Measurements from ENCODE around the gene MRPL40.
A peak's percentile ranks its signal among the peaks of the same experiment; 100 is the strongest.

MRPL40 gene

GRCh38 chr22:19464546-19464945 lies 32.2 kb downstream of the MRPL40 start:
- no peak for DNase-seq

- DNase-seq = no peak
Measured at GRCh38 chr22:19464975-19465374, 32.6 kb downstream of the MRPL40 start.

- no peak for DNase-seq
Measured at GRCh38 chr22:19466126-19466716, 33.9 kb downstream of the MRPL40 start.

GRCh38 chr22:19466848-19467752 lies 34.8 kb downstream of the MRPL40 start:
- no peak for DNase-seq

GRCh38 chr22:19467912-19468311 lies 35.6 kb downstream of the MRPL40 start:
- DNase-seq = no peak

- DNase-seq = no peak
Measured at GRCh38 chr22:19469421-19469820, 37.1 kb downstream of the MRPL40 start.

- no peak for DNase-seq
Measured at GRCh38 chr22:19470010-19470409, 37.7 kb downstream of the MRPL40 start.

- DNase-seq = no peak
Measured at GRCh38 chr22:19471572-19471971, 39.2 kb downstream of the MRPL40 start.

- no peak for DNase-seq
Measured at GRCh38 chr22:19472233-19472632, 39.9 kb downstream of the MRPL40 start.

GRCh38 chr22:19473578-19473977 lies 41.2 kb downstream of the MRPL40 start:
- no peak for DNase-seq

- DNase-seq = no peak
Measured at GRCh38 chr22:19476023-19476422, 43.7 kb downstream of the MRPL40 start.

GRCh38 chr22:19477321-19478044 lies 45.1 kb downstream of the MRPL40 start:
- no peak for DNase-seq

GRCh38 chr22:19478045-19478900 lies 45.9 kb downstream of the MRPL40 start:
- no peak for DNase-seq

GRCh38 chr22:19478901-19479354 lies 46.6 kb downstream of the MRPL40 start, which contains the start of gene UFD1:
UFD1 (minus strand) TSS chr22:19479193; CDS start chr22:19479085, 108 bp downstream.
- peak; percentile 98 for DNase-seq

GRCh38 chr22:19479355-19480172 lies 47.2 kb downstream of the MRPL40 start, which contains the start of gene CDC45:
CDC45 (plus strand) TSS chr22:19479920; CDS start chr22:19479969, 49 bp downstream.
- DNase-seq = peak; percentile 100

GRCh38 chr22:19480173-19480568 lies 47.8 kb downstream of the MRPL40 start:
- no peak for DNase-seq

GRCh38 chr22:19480789-19481188 lies 48.4 kb downstream of the MRPL40 start:
- DNase-seq = no peak

- DNase-seq = no peak
Measured at GRCh38 chr22:19482297-19482696, 50.0 kb downstream of the MRPL40 start.

GRCh38 chr22:19483481-19484244 lies 51.3 kb downstream of the MRPL40 start:
- no peak for DNase-seq

Measured in NCI-H2227 treated with DMSO at 0.1 percent for 48 hours (cell line).